GM12878 (cell line): ENCODE results near the gene SGCD. TPM values are rescaled to one million over a fixed set of nuclear protein-coding genes. Genes with fewer than 3 reads are reported as not detected.

Experiments
- ATAC-seq: fragments of 200-7000 bp; cut with Tn5 transposase; 3 replicates; pipeline ENCODE4 v1.9.1; 2020; ENCODE audit warnings: mild to moderate bottlenecking, moderate library complexity
- BruUV-seq: library from RNA; stranded (reverse); fragments of 400-500 nt; replicated peaks from 2 replicates; lab custom pipeline; 2021; lab: Mats Ljungman, UMichigan
- CTCF ChIA-PET: fragments of 300-600 bp; sonication (Branson Sonifier 250); formaldehyde crosslinking; extraction: SDS; loops from one replicate; lab custom pipeline; 2021; ENCODE audit warnings: inconsistent platforms; lab: Yijun Ruan, JAX
- POLR2A ChIA-PET: fragments of 350-600 bp; formaldehyde crosslinking; extraction: SDS; loops from one replicate; lab custom pipeline; 2021; ENCODE audit warnings: inconsistent platforms; lab: Charles Lee
- RAD21 ChIA-PET: fragments of 300-600 bp; sonication (Branson Sonifier 250); formaldehyde crosslinking; loops from one replicate; lab custom pipeline; 2023; ENCODE audit warnings: antibody characterized with exemption; ENCODE audit not compliant: unreplicated experiment; lab: Charles Lee
- SMC1A ChIA-PET: fragments of 300-600 bp; sonication (Branson Sonifier 250); formaldehyde crosslinking; loops from one replicate; lab custom pipeline; 2023; ENCODE audit not compliant: unreplicated experiment, uncharacterized antibody; lab: Charles Lee
- DNase-seq: peaks from one replicate; pipeline ENCODE4 v3.0.0-alpha.2; 2011; ENCODE audit warnings: low read depth, low spot score
- FAIRE-seq: peaks from 3 replicates; lab custom pipeline; 2011; peaks lifted over from hg19 to GRCh38; lab: Jason Lieb, UNC
- H2AFZ ChIP-seq: 2 replicates; pipeline ENCODE4 v1.6.0; 2011; ENCODE audit warnings: low read depth, low read length, control low read depth; ENCODE audit not compliant: control insufficient read depth
- H3K27ac ChIP-seq: 2 replicates; pipeline ENCODE4 v1.5.1; 2011; ENCODE audit warnings: control low read depth; ENCODE audit not compliant: control insufficient read depth, insufficient read depth
- H3K27me3 ChIP-seq, 2 experiments: replicated peaks in 1 of 2; 2 replicates each; pipeline versions ENCODE4 v1.6.0 to v1.6.1; 2011; ENCODE audit warnings: low read length in 1 of 2; ENCODE audit not compliant: control insufficient read depth in 2 of 2, insufficient read depth in 2 of 2
- H3K36me3 ChIP-seq, 2 experiments: 2 replicates each; pipeline ENCODE4 v1.5.1; 2011; ENCODE audit warnings: low read length in 1 of 2; ENCODE audit not compliant: control insufficient read depth in 2 of 2, insufficient read depth in 2 of 2
- H3K4me1 ChIP-seq: 2 replicates; pipeline ENCODE4 v1.6.1; 2011; ENCODE audit warnings: mild to moderate bottlenecking, low read length, moderate library complexity, mixed read lengths; ENCODE audit not compliant: control insufficient read depth, insufficient read depth
- H3K4me2 ChIP-seq: 2 replicates; pipeline ENCODE4 v1.6.0; 2011; ENCODE audit warnings: control low read depth; ENCODE audit not compliant: control insufficient read depth, insufficient read depth
- H3K4me3 ChIP-seq: fragments of 200-600 bp; sonication (generic); 2 replicates; pipeline ENCODE4 v1.5.1; 2016
- H3K79me2 ChIP-seq: 2 replicates; pipeline ENCODE4 v1.6.0; 2011; ENCODE audit warnings: low read length; ENCODE audit not compliant: control insufficient read depth, insufficient read depth
- H3K9ac ChIP-seq: 2 replicates; pipeline ENCODE4 v1.8.0; 2011; ENCODE audit warnings: low read length, control low read depth, mixed read lengths; ENCODE audit not compliant: control insufficient read depth, insufficient read depth
- H3K9me3 ChIP-seq: replicated peaks from 3 replicates; pipeline ENCODE4 v1.5.1; 2011; ENCODE audit warnings: mild to moderate bottlenecking, low read length; ENCODE audit not compliant: control insufficient read depth, insufficient read depth
- H4K20me1 ChIP-seq: 2 replicates; pipeline ENCODE4 v1.6.0; 2011; ENCODE audit not compliant: control insufficient read depth, insufficient read depth
- CEBPB ChIP-seq, 2 experiments: fragments of 150-350 bp in 1 of 2; IDR thresholded peaks; 2 replicates each; pipeline ENCODE4 v1.6.1; 2012 to 2014; ENCODE audit warnings: low read depth in 2 of 2, low read length in 2 of 2, borderline replicate concordance in 1 of 2, inconsistent platforms in 1 of 2
- CTCF ChIP-seq, 3 experiments: IDR thresholded peaks in 2 of 3; conservative IDR thresholded peaks in 1 of 3; 2 replicates each; pipeline ENCODE4 v1.5.1; 2011; ENCODE audit warnings: low read depth in 3 of 3, low read length in 3 of 3, mild to moderate bottlenecking in 3 of 3, control low read depth in 2 of 3, moderate library complexity in 2 of 3, inconsistent platforms in 1 of 3, mixed read lengths in 1 of 3; ENCODE audit not compliant: control insufficient read depth in 2 of 3, insufficient read depth in 1 of 3; ENCODE audit errors: extremely low read depth in 1 of 3
- IKZF2 ChIP-seq, 2 experiments: fragments of 450-650 bp; IDR thresholded peaks; 2 replicates each; pipeline ENCODE4 v1.6.1; 2017; ENCODE audit warnings: mild to moderate bottlenecking in 2 of 2, moderate library complexity in 2 of 2
- JUNB ChIP-seq: IDR thresholded peaks from 2 replicates; pipeline ENCODE4 v1.6.1; 2016; ENCODE audit warnings: antibody characterized with exemption, mild to moderate bottlenecking
- SMAD5 ChIP-seq: IDR thresholded peaks from 2 replicates; pipeline ENCODE4 v1.6.1; 2016; ENCODE audit warnings: antibody characterized with exemption, low read depth
- SREBF1 ChIP-seq: IDR thresholded peaks from 2 replicates; pipeline ENCODE4 v1.6.1; 2012; ENCODE audit warnings: mild to moderate bottlenecking, low read length
- TCF3 ChIP-seq: IDR thresholded peaks from 2 replicates; pipeline ENCODE4 v1.6.1; 2012; ENCODE audit warnings: low read depth, mild to moderate bottlenecking, low read length, borderline replicate concordance; ENCODE audit not compliant: insufficient read depth
- USF1 ChIP-seq: IDR thresholded peaks from 2 replicates; pipeline ENCODE4 v1.6.1; 2011; ENCODE audit warnings: borderline replicate concordance, low read depth, mild to moderate bottlenecking, moderate library complexity, mixed read lengths, low read length; ENCODE audit not compliant: insufficient read depth; ENCODE audit errors: extremely low read length
- ZZZ3 ChIP-seq: IDR thresholded peaks from 2 replicates; pipeline ENCODE4 v1.6.1; 2011; ENCODE audit warnings: low read depth; ENCODE audit not compliant: control insufficient read depth, insufficient read length
- WGBS: methylation state at CpG from one replicate; pipeline ENCODE4 v1.1.6; 2016; ENCODE audit warnings: low lambda C conversion rate; ENCODE audit not compliant: insufficient replicate concordance, insufficient coverage; ENCODE audit errors: missing lambda C conversion rate; 5-methylcytosine and 5-hydroxymethylcytosine counted together
- in situ Hi-C: fragments of 300-500 bp; cut with MboI; formaldehyde crosslinking; loops from 9 replicates; pipeline ENCODE4 v1.14.3; 2018; ENCODE audit warnings: mixed read lengths
- intact Hi-C: fragments of 100-400 bp; cut with micrococcal nuclease; formaldehyde crosslinking; loops from one replicate; pipeline ENCODE4 v1.14.2; 2022; ENCODE audit not compliant: unreplicated experiment
- polyA plus RNA-seq, 11 experiments: library from polyadenylated mRNA; depleted of rRNA in 4 of 11; unstranded in 6 of 11; stranded (reverse) in 5 of 11; fragments of >200 nt; fragmentation: Nextera tagmentation in 4 of 11; fragmentation: Illumina TruSeq in 1 of 11; extraction: Ambion mirVana in 4 of 11; extraction: Trizol in 1 of 11; gene quantifications; 1 replicate in 1 of 11; 2 replicates in 10 of 11; pipeline versions ENCODE4 v1.2.1 to v1.2.3, GENCODE V29; 2011 to 2016; ENCODE audit warnings: inconsistent platforms in 2 of 11, missing spikeins in 2 of 11, low read depth in 1 of 11
- total RNA-seq, 4 experiments: library from RNA; depleted of rRNA in 3 of 4; stranded (reverse); fragments of >200 nt in 3 of 4; fragmentation: Illumina TruSeq in 1 of 4; extraction: Trizol in 1 of 4; gene quantifications; 2 replicates each; pipeline versions ENCODE4 v1.2.1 to v1.2.3, GENCODE V29; 2013 to 2021

SGCD gene
- total and polyA plus RNA-seq, 10 of the 15 experiments (the other 5 are each of a cell fraction or from before 2014, with no cell fraction given): 0.06 TPM; not detected in 9

DNA sequence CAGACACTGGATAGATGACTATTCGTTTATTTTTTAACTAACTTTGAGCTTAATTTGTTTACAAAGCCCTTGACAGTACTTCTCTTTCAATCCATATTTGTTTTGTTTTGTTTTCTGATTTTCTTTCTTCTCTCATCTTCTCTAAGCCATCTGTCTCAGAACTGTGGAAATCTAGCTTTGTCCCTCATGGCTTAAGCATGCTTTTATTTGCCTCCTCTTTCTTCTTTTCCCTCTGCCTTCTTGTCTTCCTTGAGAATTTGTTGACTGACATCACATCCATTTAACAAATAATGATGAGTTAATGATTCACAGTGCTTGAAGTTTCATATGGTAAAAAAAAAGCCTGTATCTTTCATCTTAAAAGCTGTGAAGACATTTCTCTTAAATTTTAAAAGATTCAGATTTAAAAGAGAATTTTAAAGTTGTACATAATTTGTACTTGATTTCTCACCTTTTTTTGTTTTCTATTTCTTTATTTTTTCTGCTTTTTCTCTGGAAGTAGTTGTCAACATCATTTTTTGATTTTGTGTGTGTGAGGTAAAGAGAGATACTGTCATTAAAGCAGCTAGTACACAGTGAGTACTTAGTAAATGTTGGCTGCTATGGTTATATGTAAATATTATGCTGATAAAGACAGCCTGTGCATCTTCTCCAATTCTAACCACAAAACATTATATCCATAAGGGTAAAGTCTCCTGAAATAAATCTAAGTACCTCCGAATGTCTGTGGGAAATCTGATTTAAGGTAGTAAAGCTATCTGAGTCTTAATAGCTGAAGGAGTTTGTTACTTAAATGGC is 13.9 kb upstream of the SGCD start:
- H3K9me3 ChIP-seq: no peaks in the 10 kb centered on the region
- POLR2A ChIA-PET: no interaction called here
- no peaks in the 10 kb centered on the region for H3K36me3 ChIP-seq
- H3K4me3 ChIP-seq: no peak overlapping the region
- in situ Hi-C loops (no loop called here), intact Hi-C loops (no loop called here)
- DNase-seq: no peak
- no peak overlapping the region for H3K27ac ChIP-seq
- WGBS: 15% methylated on average over 2 of the region's 2 CpGs
- TF ChIP-seq JUNB (no peak), CEBPB (IDR thresholded peaks at IDR 0.05; ENCODE audit: borderline replicate concordance in 1 of 2, low read depth in 2 of 2, low read length in 2 of 2) (no peak), ZZZ3 (no peak), IKZF2 (IDR thresholded peaks at IDR 0.05) (no peak), USF1 (no peak), SREBF1 (no peak), TCF3 (no peak), SMAD5 (no peak), CTCF (IDR thresholded peaks at IDR 0.05 in 2 of 3, conservative IDR thresholded peaks at IDR 0.05 in 1 of 3; ENCODE audit: control insufficient read depth in 2 of 3, extremely low read depth in 1 of 3, insufficient read depth in 1 of 3, low read depth in 3 of 3, low read length in 3 of 3) (no peak)
- H4K20me1 ChIP-seq: no peaks in the 10 kb centered on the region
- FAIRE-seq: no peak
- RAD21 ChIA-PET: interaction anchor here (0.6 kb wide), 1 partner anchor 97 kb away, joined by 3 read pairs; no protein-coding TSS in a partner anchor
- H3K27me3 ChIP-seq: no peaks in the 10 kb centered on the region
- SMC1A ChIA-PET: interaction anchor here (1.0 to 1.1 kb wide), 2 partner anchors 11 to 319 kb away, joined by 3 read pairs; no protein-coding TSS in a partner anchor
- BruUV-seq: no TSS peak
- no peak overlapping the region for H3K9ac ChIP-seq
- CTCF ChIA-PET: interaction anchor here (0.7 kb wide), 1 partner anchor 239 kb away, joined by 3 read pairs; no protein-coding TSS in a partner anchor
- no peaks in the 10 kb centered on the region for H3K4me1 ChIP-seq
- no peaks in the 10 kb centered on the region for H3K79me2 ChIP-seq
- ATAC-seq: no peak
- H3K4me2 ChIP-seq: no peak overlapping the region
- H2AFZ ChIP-seq: no peak overlapping the region
